SK-N-SH treated with all-trans-retinoic acid at 6 μM for 48 hours (cell line): ENCODE results near the gene MEIS1.

Experiments
- ATAC-seq: fragments of 200-7000 bp; cut with Tn5 transposase; 3 replicates; pipeline ENCODE4 v1.9.1; 2020; ENCODE audit warnings: mild to moderate bottlenecking, moderate library complexity
- ARNTL ChIP-seq: fragments of 450-650 bp; formaldehyde crosslinking; IDR thresholded peaks from 2 replicates; pipeline ENCODE4 v1.5.0; 2020; ENCODE audit warnings: low read depth, mild to moderate bottlenecking, moderate library complexity, borderline replicate concordance
- BACH2 ChIP-seq: fragments of 250-450 bp; sonication (Bioruptor Pico); IDR thresholded peaks from 2 replicates; pipeline ENCODE4 v1.9.0; 2021; ENCODE audit warnings: mild to moderate bottlenecking, borderline replicate concordance
- CSDC2 ChIP-seq: fragments of 250-450 bp; sonication (Bioruptor Pico); IDR thresholded peaks from 2 replicates; pipeline ENCODE4 v1.5.0; 2020; ENCODE audit warnings: mild to moderate bottlenecking, moderate library complexity
- CSRNP3 ChIP-seq: fragments of 250-450 bp; sonication (Bioruptor Pico); IDR thresholded peaks from 2 replicates; pipeline ENCODE4 v1.5.1; 2021; ENCODE audit warnings: mild to moderate bottlenecking, moderate library complexity
- ESRRG ChIP-seq: fragments of 250-450 bp; sonication (Bioruptor Pico); IDR thresholded peaks from 2 replicates; pipeline ENCODE4 v1.6.1; 2021; ENCODE audit warnings: mild to moderate bottlenecking
- GLIS3 ChIP-seq: fragments of 250-450 bp; sonication (Bioruptor Pico); IDR thresholded peaks from 2 replicates; pipeline ENCODE4 v1.5.0; 2020; ENCODE audit warnings: mild to moderate bottlenecking, moderate library complexity
- ISL1 ChIP-seq: fragments of 250-450 bp; sonication (Bioruptor Pico); IDR thresholded peaks from 2 replicates; pipeline ENCODE4 v2.1.2; 2022; ENCODE audit warnings: mild to moderate bottlenecking, moderate library complexity
- POU6F1 ChIP-seq: fragments of 250-450 bp; sonication (Bioruptor Pico); IDR thresholded peaks from 2 replicates; pipeline ENCODE4 v1.8.0; 2021; ENCODE audit warnings: low read depth, mild to moderate bottlenecking, moderate library complexity, borderline replicate concordance
- PPARA ChIP-seq: fragments of 250-450 bp; sonication (Bioruptor Pico); IDR thresholded peaks from 2 replicates; pipeline ENCODE4 v1.5.0; 2020; ENCODE audit warnings: mild to moderate bottlenecking, borderline replicate concordance
- RARB ChIP-seq: fragments of 250-450 bp; sonication (Bioruptor Pico); IDR thresholded peaks from 2 replicates; pipeline ENCODE4 v1.8.0; 2021; ENCODE audit warnings: mild to moderate bottlenecking, moderate library complexity
- SNAI2 ChIP-seq: fragments of 250-450 bp; sonication (Bioruptor Pico); IDR thresholded peaks from 2 replicates; pipeline ENCODE4 v1.5.0; 2020; ENCODE audit warnings: mild to moderate bottlenecking, moderate library complexity
- TCF4 ChIP-seq: fragments of 250-450 bp; sonication (Bioruptor Pico); IDR thresholded peaks from 2 replicates; pipeline ENCODE4 v1.8.0; 2021; ENCODE audit warnings: mild to moderate bottlenecking, moderate library complexity, borderline replicate concordance
- TOX ChIP-seq: fragments of 250-450 bp; sonication (Bioruptor Pico); IDR thresholded peaks from 2 replicates; pipeline ENCODE4 v1.8.0; 2021; ENCODE audit warnings: mild to moderate bottlenecking, moderate library complexity, borderline replicate concordance
- ZC3H10 ChIP-seq: fragments of 250-450 bp; sonication (Bioruptor Pico); IDR thresholded peaks from 2 replicates; pipeline ENCODE4 v1.5.1; 2021; ENCODE audit warnings: mild to moderate bottlenecking, moderate library complexity
- ZFP3 ChIP-seq: fragments of 250-450 bp; sonication (Bioruptor Pico); IDR thresholded peaks from 2 replicates; pipeline ENCODE4 v1.5.0; 2020; ENCODE audit warnings: mild to moderate bottlenecking, moderate library complexity
- ZFP30 ChIP-seq: fragments of 450-650 bp; formaldehyde crosslinking; IDR thresholded peaks from 2 replicates; pipeline ENCODE4 v1.5.0; 2022; ENCODE audit warnings: mild to moderate bottlenecking, moderate library complexity
- ZNF565 ChIP-seq: fragments of 450-650 bp; formaldehyde crosslinking; conservative IDR thresholded peaks from 2 replicates; pipeline ENCODE4 v1.5.0; 2020; ENCODE audit warnings: low read depth, mild to moderate bottlenecking, moderate library complexity
- ZNF70 ChIP-seq: fragments of 450-650 bp; formaldehyde crosslinking; IDR thresholded peaks from 2 replicates; pipeline ENCODE4 v1.5.0; 2020; ENCODE audit warnings: mild to moderate bottlenecking, moderate library complexity
- TF ChIP-seq, protein P1 (sequence below): fragments of 250-450 bp; sonication (Bioruptor Pico); IDR thresholded peaks from 2 replicates; pipeline ENCODE4 v1.5.0; 2020; ENCODE audit warnings: mild to moderate bottlenecking, moderate library complexity
- TF ChIP-seq, protein P2 (sequence below): fragments of 250-450 bp; sonication (Bioruptor Pico); IDR thresholded peaks from 2 replicates; pipeline ENCODE4 v1.8.0; 2020; ENCODE audit warnings: mild to moderate bottlenecking, moderate library complexity, borderline replicate concordance
- TF ChIP-seq, protein P3 (sequence below): fragments of 250-450 bp; sonication (Bioruptor Pico); IDR thresholded peaks from 2 replicates; pipeline ENCODE4 v1.5.1; 2020; ENCODE audit warnings: low read depth, mild to moderate bottlenecking, moderate library complexity

Gene MEIS1

DNA sequence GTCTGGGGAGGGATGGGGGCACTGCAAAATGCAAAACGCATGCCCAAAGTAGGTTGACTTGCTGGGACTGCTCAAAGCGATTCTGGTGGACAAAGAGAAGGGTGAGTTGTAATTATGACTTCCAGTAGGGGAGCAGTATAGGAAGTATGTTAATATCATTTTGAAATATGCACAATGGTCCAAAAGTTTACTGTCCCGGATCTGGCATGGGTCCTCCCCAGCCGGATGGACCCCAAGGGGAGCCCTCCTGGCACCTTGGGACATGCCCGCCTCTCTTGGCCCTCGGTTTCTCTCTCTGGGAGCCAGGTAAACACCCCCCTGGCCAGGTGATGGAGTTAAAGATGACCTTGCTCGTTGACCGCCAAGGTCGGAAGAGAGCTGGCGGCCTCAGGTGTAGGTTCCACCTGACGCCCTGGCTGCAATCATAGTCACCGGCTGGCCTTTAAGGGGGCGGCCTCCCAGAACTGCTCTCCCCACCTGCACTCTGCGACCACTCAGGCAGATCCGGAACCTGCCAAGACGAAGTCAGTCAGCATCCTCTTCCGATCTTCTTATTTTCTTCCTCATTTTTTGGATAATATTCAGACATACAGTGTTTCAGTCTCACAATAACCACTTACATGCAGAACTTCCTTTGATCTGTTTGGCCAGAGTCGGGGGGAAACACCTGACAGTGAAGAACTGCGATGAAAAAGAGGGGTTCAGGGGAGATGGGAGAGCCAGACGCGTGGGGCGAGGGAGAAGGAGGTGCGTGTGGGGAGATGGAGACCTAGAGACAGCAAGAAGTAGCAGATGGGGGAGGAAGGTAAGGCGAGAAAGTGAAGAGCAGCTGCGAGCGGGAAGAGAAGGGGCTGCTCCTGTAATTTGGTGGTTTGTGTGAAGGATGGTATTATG lies 148.3 kb downstream of the MEIS1 start:
- TF ChIP-seq ESRRG (CRISPR knock-in tag): no peak
- no peak for TF ChIP-seq ZFP3 (CRISPR knock-in tag)
- TF ChIP-seq ZC3H10 (CRISPR knock-in tag): no peak
- TF ChIP-seq ISL1: no peak
- no peak for TF ChIP-seq PPARA (CRISPR knock-in tag)
- no peak for TF ChIP-seq ARNTL (CRISPR knock-in tag)
- no peak for TF ChIP-seq TCF4 (CRISPR knock-in tag)
- TF ChIP-seq, protein P1, sequence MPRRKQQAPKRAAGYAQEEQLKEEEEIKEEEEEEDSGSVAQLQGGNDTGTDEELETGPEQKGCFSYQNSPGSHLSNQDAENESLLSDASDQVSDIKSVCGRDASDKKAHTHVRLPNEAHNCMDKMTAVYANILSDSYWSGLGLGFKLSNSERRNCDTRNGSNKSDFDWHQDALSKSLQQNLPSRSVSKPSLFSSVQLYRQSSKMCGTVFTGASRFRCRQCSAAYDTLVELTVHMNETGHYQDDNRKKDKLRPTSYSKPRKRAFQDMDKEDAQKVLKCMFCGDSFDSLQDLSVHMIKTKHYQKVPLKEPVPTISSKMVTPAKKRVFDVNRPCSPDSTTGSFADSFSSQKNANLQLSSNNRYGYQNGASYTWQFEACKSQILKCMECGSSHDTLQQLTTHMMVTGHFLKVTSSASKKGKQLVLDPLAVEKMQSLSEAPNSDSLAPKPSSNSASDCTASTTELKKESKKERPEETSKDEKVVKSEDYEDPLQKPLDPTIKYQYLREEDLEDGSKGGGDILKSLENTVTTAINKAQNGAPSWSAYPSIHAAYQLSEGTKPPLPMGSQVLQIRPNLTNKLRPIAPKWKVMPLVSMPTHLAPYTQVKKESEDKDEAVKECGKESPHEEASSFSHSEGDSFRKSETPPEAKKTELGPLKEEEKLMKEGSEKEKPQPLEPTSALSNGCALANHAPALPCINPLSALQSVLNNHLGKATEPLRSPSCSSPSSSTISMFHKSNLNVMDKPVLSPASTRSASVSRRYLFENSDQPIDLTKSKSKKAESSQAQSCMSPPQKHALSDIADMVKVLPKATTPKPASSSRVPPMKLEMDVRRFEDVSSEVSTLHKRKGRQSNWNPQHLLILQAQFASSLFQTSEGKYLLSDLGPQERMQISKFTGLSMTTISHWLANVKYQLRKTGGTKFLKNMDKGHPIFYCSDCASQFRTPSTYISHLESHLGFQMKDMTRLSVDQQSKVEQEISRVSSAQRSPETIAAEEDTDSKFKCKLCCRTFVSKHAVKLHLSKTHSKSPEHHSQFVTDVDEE (CRISPR knock-in tag): no peak
- TF ChIP-seq GLIS3 (CRISPR knock-in tag): no peak
- TF ChIP-seq, protein P2, sequence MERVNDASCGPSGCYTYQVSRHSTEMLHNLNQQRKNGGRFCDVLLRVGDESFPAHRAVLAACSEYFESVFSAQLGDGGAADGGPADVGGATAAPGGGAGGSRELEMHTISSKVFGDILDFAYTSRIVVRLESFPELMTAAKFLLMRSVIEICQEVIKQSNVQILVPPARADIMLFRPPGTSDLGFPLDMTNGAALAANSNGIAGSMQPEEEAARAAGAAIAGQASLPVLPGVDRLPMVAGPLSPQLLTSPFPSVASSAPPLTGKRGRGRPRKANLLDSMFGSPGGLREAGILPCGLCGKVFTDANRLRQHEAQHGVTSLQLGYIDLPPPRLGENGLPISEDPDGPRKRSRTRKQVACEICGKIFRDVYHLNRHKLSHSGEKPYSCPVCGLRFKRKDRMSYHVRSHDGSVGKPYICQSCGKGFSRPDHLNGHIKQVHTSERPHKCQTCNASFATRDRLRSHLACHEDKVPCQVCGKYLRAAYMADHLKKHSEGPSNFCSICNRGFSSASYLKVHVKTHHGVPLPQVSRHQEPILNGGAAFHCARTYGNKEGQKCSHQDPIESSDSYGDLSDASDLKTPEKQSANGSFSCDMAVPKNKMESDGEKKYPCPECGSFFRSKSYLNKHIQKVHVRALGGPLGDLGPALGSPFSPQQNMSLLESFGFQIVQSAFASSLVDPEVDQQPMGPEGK (CRISPR knock-in tag): no peak
- no peak for TF ChIP-seq ZNF70
- TF ChIP-seq RARB (CRISPR knock-in tag): no peak
- TF ChIP-seq CSRNP3 (CRISPR knock-in tag): no peak
- TF ChIP-seq CSDC2 (CRISPR knock-in tag): no peak
- no peak for TF ChIP-seq POU6F1
- no peak for TF ChIP-seq TOX (CRISPR knock-in tag)
- TF ChIP-seq ZNF565 (CRISPR knock-in tag): no peak
- no peak for TF ChIP-seq SNAI2
- TF ChIP-seq, all 23 proteins: peak for 0
- peak; percentile 8; the same call in 2 of the 3 replicates for ATAC-seq

- TF ChIP-seq RARB (CRISPR knock-in tag) (no peak), CSDC2 (CRISPR knock-in tag) (no peak), ZNF70 (no peak), ARNTL (CRISPR knock-in tag) (no peak), GLIS3 (CRISPR knock-in tag) (no peak), ZNF565 (CRISPR knock-in tag) (no peak), ZC3H10 (CRISPR knock-in tag) (no peak), CSRNP3 (CRISPR knock-in tag) (no peak), ESRRG (CRISPR knock-in tag) (no peak), ISL1 (no peak), ZFP30 (no peak), BACH2 (CRISPR knock-in tag) (no peak), PPARA (CRISPR knock-in tag) (no peak)
- TF ChIP-seq, protein P3, sequence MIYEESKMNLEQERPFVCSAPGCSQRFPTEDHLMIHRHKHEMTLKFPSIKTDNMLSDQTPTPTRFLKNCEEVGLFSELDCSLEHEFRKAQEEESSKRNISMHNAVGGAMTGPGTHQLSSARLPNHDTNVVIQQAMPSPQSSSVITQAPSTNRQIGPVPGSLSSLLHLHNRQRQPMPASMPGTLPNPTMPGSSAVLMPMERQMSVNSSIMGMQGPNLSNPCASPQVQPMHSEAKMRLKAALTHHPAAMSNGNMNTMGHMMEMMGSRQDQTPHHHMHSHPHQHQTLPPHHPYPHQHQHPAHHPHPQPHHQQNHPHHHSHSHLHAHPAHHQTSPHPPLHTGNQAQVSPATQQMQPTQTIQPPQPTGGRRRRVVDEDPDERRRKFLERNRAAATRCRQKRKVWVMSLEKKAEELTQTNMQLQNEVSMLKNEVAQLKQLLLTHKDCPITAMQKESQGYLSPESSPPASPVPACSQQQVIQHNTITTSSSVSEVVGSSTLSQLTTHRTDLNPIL (CRISPR knock-in tag): no peak
- TF ChIP-seq, protein P2 (CRISPR knock-in tag): no peak
- TF ChIP-seq, protein P1 (CRISPR knock-in tag): no peak
- no peak for ATAC-seq
These were observed 149.0 kb downstream of the MEIS1 start for GRCh38 chr2:66583881-66584280.
